Esophagus mucosa (tissue), 1 donor: ENCODE data around the gene SELENOM. TPM values are rescaled to one million over a fixed set of nuclear protein-coding genes. Genes with fewer than 3 reads are reported as not detected.
"Not testable (repeated sequence)": the region's sequence is repeated elsewhere in the genome, so short reads cannot be mapped to it uniquely, and the experiment has no call there.

ENCODE experiments used
- ATAC-seq: fragments of 200-7000 bp; cut with Tn5 transposase; one replicate; pipeline ENCODE4 v1.9.1; 2020
- total RNA-seq: library from RNA; stranded (reverse); gene quantifications from one replicate; pipeline ENCODE4 v1.2.4, GENCODE V29; 2023
- donor health status: DM: yes; HTN: yes; CAD: no.

Gene SELENOM
- total RNA-seq, 1 donor from 2014 or later = 13.7 TPM

DNA sequence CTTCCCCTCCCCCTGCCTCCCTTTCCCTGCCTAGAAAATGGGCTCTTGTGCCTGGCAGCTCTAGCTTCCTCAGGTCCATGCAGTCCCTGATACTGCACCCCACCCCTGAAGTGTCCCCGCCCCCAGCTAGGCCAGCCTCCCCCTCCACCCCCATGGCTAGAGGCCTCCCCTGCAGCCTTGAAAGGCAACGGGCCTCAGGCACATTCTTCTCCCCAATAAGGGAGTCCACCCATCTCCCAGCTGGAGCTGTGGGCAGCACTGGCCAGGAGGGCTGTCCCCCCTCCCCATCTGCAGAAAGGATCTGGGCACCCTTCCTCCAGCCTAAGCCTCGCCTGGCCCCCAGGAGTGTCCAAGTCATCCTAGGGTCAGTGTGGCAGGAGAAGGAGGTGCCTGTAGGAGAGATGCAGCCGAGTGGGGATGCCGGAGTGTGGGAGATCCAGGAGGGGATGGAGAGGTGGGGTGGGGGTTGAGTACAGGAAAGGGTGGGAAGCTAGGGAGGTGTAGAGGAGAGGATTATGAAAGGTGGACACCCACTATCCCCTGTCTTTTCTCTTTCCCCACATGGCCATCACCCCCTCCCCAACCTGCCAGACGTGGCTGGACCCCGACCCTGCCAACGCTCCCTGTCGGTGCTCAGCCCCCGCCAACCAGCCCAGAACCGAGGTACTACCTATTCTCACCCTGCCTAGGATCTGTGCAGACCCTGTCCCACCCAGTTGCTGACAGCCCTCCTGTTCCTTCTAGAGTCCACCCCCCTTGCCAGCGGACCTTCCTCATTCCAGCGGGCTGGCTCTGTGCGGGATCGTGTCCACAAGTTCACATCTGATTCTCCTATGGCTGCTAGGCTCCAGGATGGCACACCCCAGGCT, 16.9 kb downstream of the SELENOM start:
- ATAC-seq = no peak

DNA sequence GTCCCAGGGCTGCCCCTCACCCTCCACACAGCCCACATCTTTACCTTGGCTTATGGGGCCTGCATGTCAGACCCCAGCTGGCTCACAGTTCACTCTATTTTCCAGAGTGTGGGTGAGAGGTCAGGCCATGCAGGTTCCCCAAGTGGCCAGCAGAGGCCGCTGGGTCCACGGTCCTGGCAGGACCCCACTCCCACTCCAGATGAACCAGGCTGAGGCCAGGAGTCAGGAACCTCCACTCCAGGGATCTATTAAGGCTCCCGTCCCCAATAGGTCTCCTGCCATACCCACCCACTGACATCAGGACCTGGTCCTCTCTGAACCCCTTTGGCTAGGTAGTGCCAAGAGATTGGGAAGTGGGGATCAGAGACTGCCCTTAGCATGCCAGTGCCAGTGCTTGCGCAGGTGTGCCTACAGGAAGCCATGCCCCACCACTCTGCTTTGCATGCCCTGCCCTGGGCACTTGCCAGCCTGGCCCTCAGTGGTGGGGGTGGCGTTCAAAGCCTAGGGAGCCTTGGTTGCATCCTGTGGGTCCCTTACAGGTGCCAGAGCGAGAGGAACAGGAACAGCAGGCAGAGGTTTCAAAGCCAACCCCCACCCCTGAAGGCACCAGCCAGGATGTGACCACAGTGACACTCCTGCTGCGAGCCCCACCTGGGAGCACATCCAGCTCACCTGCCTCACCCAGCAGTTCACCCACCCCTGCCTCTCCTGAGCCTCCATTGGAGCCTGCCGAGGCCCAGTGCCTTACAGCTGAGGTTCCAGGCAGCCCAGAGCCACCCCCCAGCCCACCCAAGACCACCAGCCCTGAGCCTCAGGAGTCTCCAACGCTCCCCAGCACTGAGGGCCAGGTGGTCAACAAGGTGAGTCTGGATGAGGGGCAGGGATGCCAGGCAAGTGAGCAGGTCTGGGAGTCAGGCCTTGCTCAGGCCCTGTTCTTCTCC, 17.9 kb downstream of the SELENOM start:
- ATAC-seq = peak; percentile 10

DNA sequence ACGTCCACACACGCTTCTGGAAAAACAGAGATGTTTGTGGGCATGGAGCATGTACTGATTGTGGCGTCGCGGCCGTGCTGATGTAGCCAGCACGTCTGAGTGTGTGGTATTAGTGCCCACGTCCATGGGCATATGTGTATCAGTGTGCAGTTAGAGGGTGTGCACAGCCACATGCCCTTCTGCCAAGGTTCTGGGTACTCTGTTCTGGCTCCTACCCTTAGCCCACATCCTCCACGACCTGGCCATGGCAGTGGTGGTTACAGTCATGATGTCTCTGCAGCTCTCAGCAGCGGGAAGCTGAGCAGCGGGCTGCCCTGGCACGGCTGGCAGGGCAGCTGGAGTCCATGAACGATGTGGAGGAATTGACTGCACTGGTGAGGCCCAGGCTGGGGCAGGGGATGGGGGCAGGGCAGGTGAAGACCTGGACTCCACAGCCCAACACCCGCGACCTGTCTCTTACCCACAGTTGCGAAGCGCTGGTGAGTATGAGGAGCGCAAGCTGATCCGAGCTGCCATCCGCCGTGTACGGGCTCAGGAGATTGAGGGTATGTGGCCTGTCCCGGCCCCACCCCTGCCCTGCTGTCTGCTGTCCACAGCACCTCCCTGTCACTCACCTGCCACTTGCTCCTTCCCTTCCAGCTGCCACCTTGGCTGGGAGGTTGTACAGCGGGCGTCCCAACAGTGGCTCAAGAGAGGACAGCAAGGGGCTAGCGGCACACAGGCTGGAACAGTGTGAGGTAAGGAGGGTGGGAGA, 19.0 kb downstream of the SELENOM start:
- no peak for ATAC-seq

DNA sequence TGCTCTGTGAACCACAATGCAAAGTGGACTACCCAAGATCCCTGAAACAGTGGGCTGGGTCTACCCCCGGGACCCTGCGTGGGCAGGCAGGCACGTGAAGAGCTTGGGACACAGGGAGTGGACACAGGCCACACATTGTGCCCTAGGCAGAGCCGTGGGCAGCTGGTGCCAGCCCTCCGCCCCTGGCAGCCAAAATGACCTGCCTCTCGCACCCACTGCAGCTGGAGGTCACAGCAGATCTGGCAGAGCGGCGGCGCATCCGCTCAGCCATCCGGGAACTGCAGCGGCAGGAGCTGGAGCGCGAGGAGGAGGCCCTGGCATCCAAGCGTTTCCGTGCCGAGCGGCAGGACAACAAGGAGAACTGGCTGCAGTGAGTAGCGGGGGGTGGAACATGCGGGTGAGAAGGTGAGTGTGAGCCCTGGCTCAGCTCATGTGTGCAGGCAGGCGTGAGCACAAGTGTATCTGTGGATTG, 19.6 kb downstream of the SELENOM start:
- no peak for ATAC-seq

DNA sequence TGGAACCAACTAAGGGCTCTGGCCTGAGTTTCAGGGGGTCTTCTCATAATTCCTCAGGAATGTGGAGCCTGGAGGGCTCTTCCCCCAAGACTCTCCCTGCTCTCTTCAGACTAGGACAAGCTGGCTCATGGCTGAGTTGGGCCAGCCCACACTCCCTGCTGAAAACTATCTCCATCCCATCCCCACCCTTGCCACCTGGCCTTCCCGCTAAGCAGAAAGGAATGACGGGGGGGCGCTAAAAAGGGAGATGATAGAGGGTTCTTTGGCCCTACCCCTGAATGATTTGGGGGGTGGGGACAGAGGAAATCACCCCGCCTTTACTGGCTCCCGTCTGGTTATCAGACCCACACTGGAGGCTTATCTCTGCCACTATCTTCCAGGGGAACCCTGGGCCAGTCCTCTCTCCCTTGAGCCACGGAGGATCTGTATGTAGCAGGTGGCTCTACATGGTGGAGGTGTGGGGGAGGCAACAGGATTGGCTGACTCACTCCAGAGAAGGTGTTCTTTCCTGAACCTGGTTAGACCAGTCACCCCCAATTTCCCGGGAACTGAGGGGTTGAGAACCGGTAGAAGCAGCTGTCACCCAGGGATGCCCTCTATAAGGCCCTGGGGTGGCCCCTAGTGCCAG, 20.6 kb downstream of the SELENOM start:
- ATAC-seq = no peak

DNA sequence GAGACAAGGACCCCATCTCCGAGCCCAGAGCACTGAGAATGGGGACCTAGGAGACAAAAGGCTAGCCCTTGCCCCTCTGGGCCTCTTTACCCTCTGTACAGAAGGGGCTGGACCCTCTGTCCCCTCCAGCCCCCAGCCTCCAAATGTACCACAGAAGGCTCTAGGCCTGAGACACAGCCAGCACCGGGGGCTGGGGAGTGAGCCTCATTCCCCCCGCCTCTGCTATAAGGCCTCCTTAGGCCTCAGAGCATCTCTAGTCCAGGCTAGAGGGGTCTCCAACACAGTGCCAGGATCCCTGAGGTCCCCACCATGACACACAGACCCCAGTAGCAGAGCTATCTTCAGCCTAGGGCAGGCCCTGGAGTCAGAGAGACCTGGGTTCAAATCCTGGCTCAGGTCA, 21.4 kb downstream of the SELENOM start:
- no peak for ATAC-seq

DNA sequence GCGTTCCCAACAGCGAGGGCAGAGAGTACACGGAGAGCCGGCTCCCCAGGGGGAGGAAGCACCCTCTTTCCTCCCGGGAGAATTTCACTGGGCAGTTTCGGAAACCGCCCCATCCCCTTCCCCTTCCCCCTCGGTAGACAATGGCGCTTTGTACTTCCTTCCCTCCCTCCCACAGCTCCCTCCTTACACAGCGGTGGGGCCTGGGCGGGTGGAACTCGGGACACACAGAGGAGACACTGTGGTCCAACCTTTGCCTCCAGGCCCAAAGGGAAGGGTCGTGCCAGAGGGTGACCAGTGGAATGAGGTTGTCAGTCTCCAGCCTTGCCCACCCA, 21.9 kb downstream of the SELENOM start:
- ATAC-seq = no peak

DNA sequence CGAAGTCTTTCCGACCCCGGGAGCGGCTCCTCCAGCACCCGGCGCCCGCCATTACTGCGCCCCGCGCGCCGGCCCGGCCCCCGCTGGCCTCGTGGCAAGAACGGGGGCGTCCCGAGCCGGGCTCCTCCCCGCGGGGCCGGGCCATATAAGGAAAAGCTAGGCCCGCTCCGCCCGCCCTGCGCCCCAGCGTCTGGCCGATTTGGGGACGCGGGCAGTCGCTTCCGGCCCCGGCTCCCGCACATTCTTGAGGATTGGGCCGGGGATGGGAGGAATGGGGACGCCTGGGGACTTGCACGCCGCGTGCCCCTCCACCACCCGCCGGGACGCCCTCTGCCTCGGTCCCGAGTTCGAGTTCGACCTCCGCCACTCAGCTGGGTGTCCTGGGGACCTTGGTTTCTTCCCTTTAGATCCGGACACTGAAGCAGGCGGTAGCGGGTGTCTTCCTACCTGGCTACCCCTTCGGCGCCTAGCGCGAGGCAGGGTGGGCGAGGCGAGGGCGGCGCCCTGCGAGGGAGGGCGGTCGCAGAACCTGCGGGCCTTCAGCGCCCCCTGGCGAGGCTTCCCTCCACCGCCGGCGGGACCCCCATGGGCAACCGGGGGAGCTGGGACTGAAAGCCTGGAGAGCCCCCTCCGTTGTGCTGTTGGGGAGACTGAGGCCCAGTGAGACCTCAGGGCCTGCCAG, 22.4 kb downstream of the SELENOM start:
- peak; percentile 69 for ATAC-seq

DNA sequence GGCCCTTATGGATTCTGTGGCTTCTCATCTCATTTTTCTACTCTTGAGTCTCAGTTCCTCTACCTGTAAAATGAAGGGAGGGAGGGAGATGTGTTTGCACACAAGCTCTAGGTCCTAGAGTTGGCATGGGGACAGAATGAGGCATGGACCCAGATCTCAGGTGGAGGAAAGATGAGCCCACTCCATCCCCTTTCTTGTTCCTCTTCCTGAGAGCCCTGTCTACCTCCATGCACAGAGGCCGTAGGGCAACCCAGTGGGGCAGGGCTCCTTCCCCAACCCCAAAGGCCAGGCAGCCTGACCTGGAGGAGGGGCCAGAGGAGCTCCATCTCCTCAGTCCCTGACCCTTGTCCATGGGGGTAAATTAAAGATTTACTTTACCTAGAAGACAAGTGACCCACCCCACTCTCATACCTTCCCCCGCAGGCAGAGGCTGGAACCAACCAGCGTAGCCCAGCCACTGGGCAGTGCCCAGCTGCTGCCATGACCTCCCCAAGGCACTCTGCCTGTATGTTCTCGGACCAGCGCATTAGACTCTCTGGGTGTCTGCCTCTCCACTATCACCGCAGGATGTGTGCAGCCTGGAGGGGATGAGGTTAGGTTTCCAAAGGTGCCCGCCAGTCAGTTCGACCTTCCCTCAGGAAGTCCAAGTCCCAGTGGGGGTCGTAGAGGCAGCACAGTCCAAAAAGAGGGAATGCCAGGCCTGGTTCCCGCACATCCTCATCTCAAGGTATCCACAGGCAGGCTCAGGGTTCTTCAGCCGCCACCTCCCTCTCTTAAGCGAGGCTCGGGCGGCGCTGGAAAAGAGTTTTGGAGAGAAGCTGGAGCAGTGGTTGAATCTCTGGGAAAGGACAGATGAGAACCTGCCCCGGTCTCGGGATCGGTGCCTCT, 23.2 kb downstream of the SELENOM start:
- ATAC-seq = no peak

DNA sequence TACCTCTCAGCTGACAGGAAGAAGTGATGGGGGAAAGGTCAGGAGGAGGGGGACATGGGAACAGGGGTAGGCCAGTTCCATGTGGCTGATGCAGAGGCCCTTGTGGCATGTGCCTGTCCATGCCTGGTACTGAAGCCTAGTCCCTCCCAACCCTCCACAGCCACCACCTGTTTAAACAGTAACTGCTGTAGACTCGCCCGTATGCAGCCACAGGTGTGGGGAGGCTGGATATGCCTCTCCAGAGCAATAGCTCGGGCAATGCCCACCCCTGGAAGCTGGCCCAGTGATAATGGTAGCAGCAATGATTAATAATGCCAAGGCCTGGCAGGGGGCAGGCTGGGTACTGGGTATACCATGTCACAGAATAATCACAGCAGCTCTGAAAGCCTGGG, 24.0 kb downstream of the SELENOM start:
- ATAC-seq = no peak

DNA sequence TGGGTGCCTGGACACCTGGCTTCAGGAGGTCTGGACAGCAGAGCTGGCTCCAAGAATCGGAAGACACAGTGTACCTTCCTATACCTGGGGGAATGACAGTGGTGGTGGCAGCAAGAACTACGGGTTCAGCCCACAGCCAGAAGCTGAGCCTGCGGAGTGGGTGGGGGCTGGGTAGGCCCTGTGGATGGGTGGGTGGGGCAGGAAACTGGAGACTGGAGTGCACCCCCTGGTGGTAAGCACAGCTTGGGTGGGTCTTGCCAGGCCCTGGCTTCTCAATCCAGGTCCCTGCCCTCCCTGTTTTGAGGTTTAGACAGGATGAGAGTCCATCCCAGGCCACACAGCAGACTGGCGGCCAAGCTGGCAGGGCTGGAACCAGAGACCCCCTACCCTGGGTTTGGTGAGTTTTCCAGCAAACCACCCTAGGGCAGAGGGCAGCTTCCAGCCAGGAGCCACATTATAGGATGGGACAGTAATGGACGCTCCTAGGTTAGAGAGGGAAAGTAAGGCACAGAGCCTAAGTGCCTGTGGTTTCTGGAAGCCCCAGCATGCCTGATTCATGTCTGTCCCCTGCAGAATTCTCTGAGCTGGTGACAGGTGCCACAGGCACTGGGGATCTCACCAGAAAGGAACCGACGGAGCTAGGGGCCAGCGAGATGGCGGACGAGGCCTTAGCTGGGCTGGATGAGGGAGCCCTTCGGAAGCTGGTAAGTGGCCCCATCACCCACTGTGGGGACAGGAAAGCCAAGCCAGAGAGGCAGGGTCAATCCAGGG, 24.6 kb downstream of the SELENOM start:
- peak; percentile 18 for ATAC-seq

DNA sequence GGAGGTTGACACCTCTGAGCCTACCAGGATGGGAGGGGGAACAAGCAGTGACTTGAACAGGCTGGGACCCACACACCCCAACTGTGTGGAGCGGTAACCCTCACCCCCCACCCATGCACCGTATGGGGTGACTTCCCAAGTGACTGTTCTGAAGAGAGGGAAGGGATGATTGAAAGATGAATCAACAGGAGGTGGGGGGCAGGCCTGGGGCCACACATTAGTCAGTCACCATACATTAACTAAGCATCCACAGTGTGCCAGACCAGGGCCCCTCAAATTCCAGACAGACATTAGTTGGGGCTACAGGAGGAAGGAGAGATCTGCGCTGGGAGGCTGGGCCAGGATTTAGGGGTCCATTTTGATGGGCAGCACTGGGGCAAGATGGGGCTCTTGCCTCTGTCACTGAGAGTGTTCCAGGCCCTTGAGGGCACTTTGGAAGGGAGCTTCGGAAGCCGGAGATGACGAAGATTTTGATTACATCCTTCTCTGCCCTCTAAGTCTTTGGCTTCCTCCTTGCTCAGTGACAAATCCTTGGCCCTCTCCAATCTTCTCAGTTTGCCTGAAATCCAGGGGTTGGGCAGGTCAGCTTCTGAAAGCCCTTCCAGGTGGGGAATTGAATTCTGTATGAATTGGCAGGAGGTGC, 25.3 kb downstream of the SELENOM start:
- ATAC-seq = no peak

DNA sequence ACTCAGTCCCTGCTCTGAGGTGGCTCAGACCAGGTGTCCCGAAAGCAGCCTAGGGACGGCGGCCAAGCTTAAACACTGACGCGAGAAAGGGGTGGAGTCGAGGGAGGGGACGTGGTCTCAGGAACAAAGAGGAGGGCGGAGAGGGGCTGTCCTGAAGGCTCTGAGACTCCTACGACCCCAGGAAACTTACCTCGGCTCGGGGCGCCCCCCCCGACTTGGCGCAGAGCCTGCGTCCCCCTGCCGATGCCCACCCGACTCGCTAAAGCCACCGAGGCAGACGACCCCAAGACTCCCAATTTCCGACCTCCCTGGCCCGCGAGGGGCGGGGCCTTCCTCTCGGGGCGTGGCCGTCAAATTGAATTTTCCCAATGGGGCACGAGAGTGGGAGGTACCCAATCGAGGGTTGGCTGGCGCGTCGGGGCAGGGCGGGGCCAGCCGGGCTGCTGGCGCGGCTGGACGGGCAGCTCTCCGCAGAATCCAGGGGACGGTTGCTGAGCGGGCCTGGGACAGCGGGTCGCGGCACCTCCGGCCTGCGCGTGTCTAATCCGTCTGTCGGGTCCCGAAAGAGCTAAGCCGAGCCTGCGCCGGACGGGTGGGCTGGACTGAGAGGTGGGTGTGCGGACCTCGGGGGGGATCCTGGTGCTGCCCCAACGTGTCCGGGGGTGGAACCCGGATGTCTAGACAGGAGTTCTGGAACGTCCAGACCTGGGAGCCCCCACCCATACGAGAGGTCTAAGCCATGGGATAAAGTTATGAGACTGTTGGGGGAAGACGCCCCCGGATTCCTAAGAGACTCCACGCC, 26.3 kb downstream of the SELENOM start, which contains the start of gene SMTN:
Gene SMTN (plus strand): TSS at position 471 of the 802 bp plus-strand sequence. CDS start 1,941 bp downstream, outside the sequence.
- peak; percentile 77 for ATAC-seq

DNA sequence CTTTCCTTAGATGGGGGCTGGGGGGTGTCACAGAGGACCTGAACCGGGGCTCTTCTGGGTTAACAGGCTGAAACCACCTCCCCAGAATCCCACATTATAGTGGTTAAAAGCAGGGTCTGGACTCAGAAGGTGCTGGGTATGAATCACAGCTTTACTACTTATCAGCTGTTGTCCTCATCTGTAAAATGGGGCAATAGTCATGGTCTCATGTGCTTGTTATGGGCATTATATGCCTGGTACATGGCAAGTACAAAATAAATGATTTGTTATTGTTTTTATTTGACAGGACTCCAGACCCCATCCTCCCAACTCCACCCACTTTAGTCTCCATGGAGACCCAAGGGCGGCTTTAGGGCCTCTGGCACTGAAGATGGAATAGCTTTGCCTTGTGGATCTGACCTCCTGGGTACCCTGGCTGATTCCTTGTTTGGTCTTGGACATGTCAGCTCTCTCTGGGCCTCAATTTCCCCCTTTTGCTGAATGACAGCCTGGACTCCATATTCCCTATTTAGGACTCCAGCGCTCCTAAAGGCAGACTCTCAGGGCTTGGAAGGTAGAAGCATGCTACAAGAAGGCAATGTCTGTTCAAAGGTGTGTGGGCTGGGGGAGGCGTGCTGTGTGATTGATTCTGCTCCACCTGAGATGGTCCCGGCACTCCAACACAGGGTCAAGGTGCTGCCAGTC, 27.1 kb downstream of the SELENOM start:
- ATAC-seq = no peak

DNA sequence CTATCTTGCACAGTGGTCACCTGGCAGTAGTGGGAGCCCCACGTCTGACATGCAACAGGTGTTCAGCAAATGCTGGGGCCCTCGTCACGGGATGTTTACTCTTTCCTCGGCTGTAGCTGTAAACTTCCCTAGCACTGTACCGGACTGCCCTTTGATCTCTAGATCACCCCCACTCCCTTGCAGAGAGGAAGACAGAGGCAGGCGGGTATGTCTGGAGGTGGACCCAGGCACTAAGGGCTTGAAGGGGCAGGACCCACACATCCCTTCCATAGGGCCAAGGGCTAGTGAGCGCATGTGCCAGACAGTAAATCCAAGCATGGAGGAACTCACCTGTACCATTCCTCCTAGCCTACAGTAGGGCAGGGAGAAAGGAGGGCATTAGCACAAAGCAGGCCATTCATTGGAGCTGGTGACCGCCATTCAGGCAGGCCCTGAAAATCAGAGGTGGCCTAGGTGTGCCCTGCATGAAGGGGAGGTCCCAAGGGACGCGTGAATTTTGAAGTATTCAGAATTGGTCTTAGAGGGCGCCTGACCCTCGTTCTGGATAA, 28.2 kb downstream of the SELENOM start:
- ATAC-seq = no peak

DNA sequence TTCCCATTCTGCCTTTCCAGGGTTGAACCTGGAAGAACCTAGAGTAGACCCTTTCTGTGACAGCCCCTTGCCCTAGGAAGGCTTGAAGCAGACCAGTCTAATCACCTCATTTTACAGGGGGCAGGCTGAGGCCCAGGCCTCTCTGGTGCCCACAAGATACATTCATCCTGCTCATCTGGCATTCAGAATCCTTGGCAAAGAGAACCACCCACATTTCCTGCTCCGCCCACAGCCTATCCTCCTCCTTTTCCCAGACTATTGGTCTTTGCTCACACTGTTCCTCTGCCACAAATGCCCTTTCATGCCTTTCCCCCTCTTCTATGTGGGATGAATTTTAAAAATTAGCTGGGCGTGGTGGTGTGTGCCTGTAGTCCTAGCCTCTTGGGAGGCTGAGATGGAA, 29.0 kb downstream of the SELENOM start:
- not testable (repeated sequence) for ATAC-seq

DNA sequence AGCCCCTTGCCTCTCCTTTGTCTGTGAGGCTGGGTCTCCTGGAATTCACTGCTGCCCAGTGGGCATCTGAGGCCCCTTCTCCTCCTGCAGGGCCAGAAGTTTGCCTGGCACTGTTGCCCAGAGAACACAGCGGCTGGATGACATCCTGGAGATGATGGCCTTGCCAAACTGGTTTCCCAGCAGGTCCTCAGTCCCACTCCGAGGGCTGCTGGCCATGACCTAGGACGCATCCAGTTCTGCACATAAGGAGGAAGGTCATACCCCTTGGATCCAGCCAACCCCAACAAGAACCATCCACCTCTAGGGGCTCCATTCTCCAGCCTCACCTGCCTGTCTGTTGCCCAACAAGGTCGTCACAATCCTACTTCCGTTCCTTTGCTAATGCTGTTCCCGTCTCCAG, 29.7 kb downstream of the SELENOM start:
- no peak for ATAC-seq
